Effector memory CD4-positive, alpha-beta T cell (primary cell): Measurements from ENCODE around the gene ALKBH5.

Experiments
- DNase-seq, 3 donors: peaks; one replicate each; pipeline ENCODE4 v3.0.0-alpha.2; 2020
- H3K27ac ChIP-seq: 2 replicates; pipeline ENCODE4 v1.7.0; 2013; ENCODE audit warnings: mild to moderate bottlenecking, low read length, moderate library complexity; ENCODE audit not compliant: insufficient read depth, poor library complexity, severe bottlenecking
- H3K27me3 ChIP-seq: replicated peaks from 2 replicates; pipeline ENCODE4 v1.7.0; 2013; ENCODE audit warnings: mild to moderate bottlenecking, low read length; ENCODE audit not compliant: insufficient read depth, control insufficient read depth, poor library complexity, severe bottlenecking
- H3K36me3 ChIP-seq: 2 replicates; pipeline ENCODE4 v1.7.0; 2013; ENCODE audit warnings: mild to moderate bottlenecking, low read length, moderate library complexity; ENCODE audit not compliant: control insufficient read depth, insufficient read depth
- H3K4me1 ChIP-seq: 2 replicates; pipeline ENCODE4 v1.7.0; 2013; ENCODE audit warnings: low read length, mild to moderate bottlenecking; ENCODE audit not compliant: control insufficient read depth, insufficient read depth, poor library complexity, severe bottlenecking
- H3K4me3 ChIP-seq: 2 replicates; pipeline ENCODE4 v1.7.0; 2013; ENCODE audit warnings: low read length, low read depth, mild to moderate bottlenecking; ENCODE audit not compliant: insufficient read depth, poor library complexity, severe bottlenecking
- H3K9me3 ChIP-seq: 2 replicates; pipeline ENCODE4 v1.7.0; 2013; ENCODE audit warnings: mild to moderate bottlenecking, low read length, moderate library complexity; ENCODE audit not compliant: control insufficient read depth

Gene ALKBH5

GRCh38 chr17:18248811-18249210 lies 65.2 kb downstream of the ALKBH5 start:
- Histone ChIP-seq H3K4me1 (no peaks in the 10 kb centered on the region), H3K36me3 (peaks cover 82% of the 10 kb centered on the region), H3K27me3 (no peaks in the 10 kb centered on the region), H3K27ac (no peak overlapping the region), H3K4me3 (no peak overlapping the region), H3K9me3 (no peaks in the 10 kb centered on the region)
- no peak for DNase-seq

GRCh38 chr17:18250259-18250658 lies 66.6 kb downstream of the ALKBH5 start:
- H3K36me3 ChIP-seq, result peaks cover 87% of the 10 kb centered on the region
- no peak overlapping the region for H3K4me3 ChIP-seq
- no peak overlapping the region for H3K27ac ChIP-seq

GRCh38 chr17:18250708-18251107 lies 67.1 kb downstream of the ALKBH5 start:
- Histone ChIP-seq H3K27ac (no peak overlapping the region), H3K4me3 (no peak overlapping the region), H3K36me3 (peaks cover 87% of the 10 kb centered on the region), H3K4me1 (no peaks in the 10 kb centered on the region), H3K9me3 (no peaks in the 10 kb centered on the region), H3K27me3 (no peaks in the 10 kb centered on the region)
- no peak for DNase-seq

More at GRCh38 chr17:18250259-18250658, 66.6 kb downstream of the ALKBH5 start:
- Histone ChIP-seq H3K9me3 (no peaks in the 10 kb centered on the region), H3K27me3 (no peaks in the 10 kb centered on the region), H3K4me1 (no peaks in the 10 kb centered on the region)
- no peak for DNase-seq

GRCh38 chr17:18251204-18251603 lies 67.6 kb downstream of the ALKBH5 start:
- DNase-seq, result no peak
- H3K36me3 ChIP-seq, result peaks cover 86% of the 10 kb centered on the region
- H3K27ac ChIP-seq, result no peak overlapping the region
- no peaks in the 10 kb centered on the region for H3K27me3 ChIP-seq
- H3K4me3 ChIP-seq, result no peak overlapping the region
- H3K4me1 ChIP-seq, result no peaks in the 10 kb centered on the region
- H3K9me3 ChIP-seq, result no peaks in the 10 kb centered on the region

GRCh38 chr17:18252160-18252559 lies 68.5 kb downstream of the ALKBH5 start:
- H3K36me3 ChIP-seq, result peaks cover 80% of the 10 kb centered on the region
- H3K4me3 ChIP-seq, result no peak overlapping the region
- peaks cover 8% of the 10 kb centered on the region for H3K4me1 ChIP-seq
- no peaks in the 10 kb centered on the region for H3K9me3 ChIP-seq
- H3K27me3 ChIP-seq, result no peaks in the 10 kb centered on the region
- no peak for DNase-seq
- H3K27ac ChIP-seq, result no peak overlapping the region

GRCh38 chr17:18253187-18253884 lies 69.7 kb downstream of the ALKBH5 start:
- Histone ChIP-seq H3K4me3 (no peak overlapping the region), H3K27me3 (no peaks in the 10 kb centered on the region), H3K36me3 (peaks cover 68% of the 10 kb centered on the region), H3K4me1 (peaks cover 16% of the 10 kb centered on the region), H3K9me3 (no peaks in the 10 kb centered on the region), H3K27ac (no peak overlapping the region)
- DNase-seq, result no peak

GRCh38 chr17:18253947-18254821 lies 70.6 kb downstream of the ALKBH5 start:
- Histone ChIP-seq H3K27me3 (no peaks in the 10 kb centered on the region), H3K4me1 (peaks cover 21% of the 10 kb centered on the region), H3K36me3 (peaks cover 60% of the 10 kb centered on the region), H3K4me3 (no peak overlapping the region), H3K9me3 (no peaks in the 10 kb centered on the region), H3K27ac (no peak overlapping the region)
- no peak for DNase-seq

- no peak for DNase-seq
- peaks cover 27% of the 10 kb centered on the region for H3K4me1 ChIP-seq
- peaks cover 58% of the 10 kb centered on the region for H3K36me3 ChIP-seq
- H3K27ac ChIP-seq, result no peak overlapping the region
- no peaks in the 10 kb centered on the region for H3K27me3 ChIP-seq
- no peak overlapping the region for H3K4me3 ChIP-seq
- no peaks in the 10 kb centered on the region for H3K9me3 ChIP-seq
Observed at GRCh38 chr17:18254888-18255649, 71.4 kb downstream of the ALKBH5 start.

GRCh38 chr17:18256351-18256750 lies 72.7 kb downstream of the ALKBH5 start:
- no peak for DNase-seq
- peaks cover 46% of the 10 kb centered on the region for H3K36me3 ChIP-seq
- H3K9me3 ChIP-seq, result no peaks in the 10 kb centered on the region
- H3K27me3 ChIP-seq, result no peaks in the 10 kb centered on the region
- H3K4me1 ChIP-seq, result peaks cover 32% of the 10 kb centered on the region
- H3K4me3 ChIP-seq, result no peak overlapping the region
- H3K27ac ChIP-seq, result no peak overlapping the region
